NCI-H748 (cell line): Measurements from ENCODE around the gene SCGB1D4.
"Not testable (repeated sequence)": the region's sequence is repeated elsewhere in the genome, so short reads cannot be mapped to it uniquely, and the experiment has no call there.

Experiments used
- DNase-seq: peaks from one replicate; lab custom pipeline; 2025; ENCODE audit not compliant: unreplicated experiment; lab: John Stamatoyannopoulos, UW

The SCGB1D4 gene

DNA sequence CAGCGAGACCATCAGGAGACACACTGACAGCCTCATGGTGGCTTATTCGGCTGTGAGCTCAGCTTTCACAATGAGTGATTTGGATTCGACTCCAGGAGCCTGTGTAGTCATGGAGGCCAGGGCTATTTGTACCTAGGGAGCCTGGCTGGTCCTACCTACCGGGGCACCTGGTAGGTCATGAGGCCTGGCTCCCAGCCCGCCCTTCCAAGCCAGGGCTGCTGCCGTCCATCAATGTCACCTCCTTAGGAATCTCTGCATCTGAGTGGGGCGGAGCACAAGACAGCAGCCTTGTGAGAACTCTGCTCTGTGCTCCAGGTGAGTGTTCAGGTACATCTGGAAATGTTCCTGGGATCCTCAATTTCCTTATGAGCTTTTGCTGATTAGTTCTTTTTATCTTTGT, at the start of gene SCGB1D4:
Gene SCGB1D4 (minus strand): TSS at position 101 of the 400 bp plus-strand sequence. CDS start 65 bp downstream, at position 36.
- no peak for DNase-seq

GRCh38 chr11:62345861-62346260, 47.0 kb upstream of the SCGB1D4 start:
- no peak for DNase-seq

DNA sequence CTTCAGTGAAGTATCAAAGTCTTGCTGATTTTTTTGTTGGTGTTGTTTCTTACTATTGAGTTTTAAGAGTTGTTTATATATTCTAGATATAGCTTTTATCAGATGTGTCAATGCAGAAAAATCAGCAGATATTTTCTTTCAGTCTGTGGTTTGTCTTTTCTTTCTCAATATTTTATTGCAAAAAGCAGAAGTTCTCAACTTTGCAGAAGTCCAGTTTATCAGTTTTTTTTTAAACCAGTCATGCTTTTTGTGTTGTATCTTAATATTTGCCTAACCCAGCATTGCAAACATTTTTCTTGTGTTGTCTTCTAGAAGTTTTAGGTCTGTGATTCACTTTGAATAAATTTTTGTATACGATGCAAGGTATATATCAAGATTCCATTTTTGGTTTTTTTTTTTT, 45.3 kb upstream of the SCGB1D4 start:
- no peak for DNase-seq

DNA sequence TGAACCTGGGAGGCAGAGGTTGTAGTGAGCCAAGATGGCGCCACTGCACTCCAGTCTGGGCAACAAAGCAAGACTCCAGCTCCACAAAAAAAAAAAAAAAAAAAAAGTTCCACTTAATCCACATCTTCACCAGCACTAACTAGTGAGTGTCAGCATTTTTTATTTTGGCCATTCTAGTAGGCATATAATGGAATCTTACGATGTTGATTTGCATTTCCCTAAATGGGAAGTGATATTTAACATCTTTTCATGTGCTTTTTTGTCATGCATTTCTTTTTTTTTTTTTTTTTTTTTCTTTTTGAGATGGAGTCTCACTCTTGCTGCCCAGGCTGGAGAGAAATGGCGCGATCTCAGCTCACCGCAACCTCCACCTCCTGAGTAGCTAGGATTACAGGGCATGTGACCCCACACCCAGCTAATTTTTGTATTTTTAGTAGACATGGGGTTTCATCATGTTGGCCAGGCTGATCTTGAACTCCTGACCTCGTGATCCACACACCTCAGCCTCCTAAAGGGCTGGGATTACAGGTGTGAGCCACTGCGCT, 44.8 kb upstream of the SCGB1D4 start:
- not testable (repeated sequence) for DNase-seq

- DNase-seq = no peak
These were observed 42.7 kb upstream of the SCGB1D4 start for GRCh38 chr11:62341588-62341987.

DNA sequence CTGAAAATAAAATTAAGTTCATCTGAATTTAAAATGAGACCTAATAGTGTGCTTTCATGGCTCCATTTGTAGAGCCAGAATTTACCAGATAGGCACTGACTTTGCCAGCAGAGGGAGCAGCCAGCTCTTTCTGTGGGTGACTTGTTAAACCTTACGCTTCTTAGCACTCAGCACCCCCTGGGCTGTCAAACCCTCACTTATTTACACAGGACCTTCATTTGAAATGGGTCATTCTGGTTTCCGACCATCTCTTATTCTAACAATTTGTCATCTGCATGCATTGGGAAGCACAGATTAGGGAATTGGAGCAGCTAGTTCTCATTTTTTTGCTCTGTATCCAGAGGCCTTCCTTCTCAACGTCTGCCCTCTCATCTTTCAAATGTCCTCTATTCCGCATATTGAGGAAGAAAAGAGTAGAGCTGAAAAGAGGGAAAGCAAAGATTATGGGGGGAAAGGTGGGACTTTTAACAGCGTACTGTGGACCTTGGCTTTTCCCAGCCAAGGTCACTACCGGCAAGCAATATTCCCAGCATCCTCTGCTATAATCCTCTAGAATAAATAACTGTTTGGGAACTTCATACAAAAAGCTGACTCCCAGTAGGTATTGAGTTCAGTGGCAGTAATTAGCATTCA, 41.5 kb upstream of the SCGB1D4 start:
- DNase-seq = peak; percentile 45

- DNase-seq = no peak
These were observed 39.3 kb upstream of the SCGB1D4 start for GRCh38 chr11:62338218-62338617.

DNA sequence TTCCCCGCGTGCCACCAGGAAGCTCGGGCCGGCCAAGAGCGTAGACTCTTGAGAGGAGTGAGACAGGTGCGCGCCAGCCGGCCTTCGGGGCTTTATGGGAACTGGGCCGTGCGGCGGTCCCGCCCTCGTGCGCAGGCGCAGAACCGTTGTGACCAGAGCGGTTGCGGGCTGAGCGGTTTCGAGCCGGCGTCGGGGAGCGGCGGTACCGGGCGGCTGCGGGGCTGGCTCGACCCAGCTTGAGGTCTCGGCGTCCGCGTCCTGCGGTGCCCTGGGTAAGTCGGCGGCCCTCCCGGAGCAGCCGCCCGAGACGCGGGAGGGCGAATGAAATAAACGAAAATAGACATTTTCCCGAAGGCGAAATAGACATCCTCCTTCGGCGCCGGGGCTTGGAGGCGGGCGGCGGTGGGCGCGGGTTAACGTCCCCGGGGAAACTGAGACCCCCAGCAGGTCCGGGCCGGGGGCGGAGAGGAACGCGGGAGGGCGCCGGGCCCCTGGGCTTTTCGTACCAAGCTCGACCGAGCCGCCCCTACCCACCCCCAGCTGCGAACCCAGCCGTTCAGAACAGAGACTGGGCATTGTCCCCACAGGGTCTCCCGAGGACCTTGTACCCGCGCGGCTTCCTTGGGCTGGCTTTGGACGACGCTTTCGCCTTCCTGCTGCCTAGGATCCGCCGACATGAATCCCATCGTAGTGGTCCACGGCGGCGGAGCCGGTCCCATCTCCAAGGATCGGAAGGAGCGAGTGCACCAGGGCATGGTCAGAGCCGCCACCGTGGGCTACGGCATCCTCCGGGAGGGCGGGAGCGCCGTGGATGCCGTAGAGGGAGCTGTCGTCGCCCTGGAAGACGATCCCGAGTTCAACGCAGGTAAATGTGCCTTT, 38.7 kb upstream of the SCGB1D4 start, which contains the start of gene ASRGL1:
Gene ASRGL1 (plus strand): TSS at position 146 of the 879 bp plus-strand sequence. CDS start 530 bp downstream, at position 676.
- DNase-seq = peak; percentile 92

GRCh38 chr11:62336949-62337302, 38.1 kb upstream of the SCGB1D4 start:
- not testable (repeated sequence) for DNase-seq

DNA sequence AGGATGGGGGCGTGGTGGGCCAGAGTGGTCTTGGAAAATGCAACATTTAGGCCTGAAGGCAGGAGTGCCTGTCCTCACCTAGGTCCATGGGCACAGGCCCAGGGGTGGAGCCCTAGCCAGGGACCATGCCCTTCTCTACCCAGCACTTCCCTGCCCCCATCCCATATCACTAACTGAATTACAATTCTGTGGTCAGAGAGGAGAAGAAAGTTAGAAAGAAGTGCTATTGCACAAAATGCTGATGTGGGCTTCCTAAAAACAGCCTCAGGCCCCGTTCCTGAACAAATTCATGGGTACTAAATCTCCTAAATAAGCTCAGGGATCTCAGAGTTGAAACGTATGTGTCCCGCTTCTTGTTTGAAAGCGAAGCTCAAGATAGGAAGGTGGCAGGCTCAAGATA, 34.9 kb upstream of the SCGB1D4 start:
- no peak for DNase-seq

DNA sequence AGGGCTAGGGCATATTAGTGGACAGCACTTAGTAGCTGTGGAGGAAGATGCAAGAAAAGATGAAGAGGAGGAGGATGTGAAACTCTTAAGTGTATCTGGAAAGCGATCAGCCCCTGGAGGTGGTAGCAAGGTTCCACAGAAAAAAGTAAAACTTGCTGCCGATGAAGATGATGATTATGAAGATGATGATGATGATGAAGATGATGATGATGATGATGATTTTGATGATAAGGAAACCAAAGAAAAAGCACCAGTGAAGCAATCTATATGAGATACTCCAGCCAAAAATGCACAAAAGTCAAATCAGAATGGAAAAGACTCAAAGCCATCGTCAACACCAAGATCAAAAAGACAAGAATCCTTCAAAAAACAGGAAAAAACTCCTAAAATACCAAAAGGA, 32.4 kb upstream of the SCGB1D4 start:
- DNase-seq = not testable (repeated sequence)

GRCh38 chr11:62327541-62327940, 28.7 kb upstream of the SCGB1D4 start:
- not testable (repeated sequence) for DNase-seq

DNA sequence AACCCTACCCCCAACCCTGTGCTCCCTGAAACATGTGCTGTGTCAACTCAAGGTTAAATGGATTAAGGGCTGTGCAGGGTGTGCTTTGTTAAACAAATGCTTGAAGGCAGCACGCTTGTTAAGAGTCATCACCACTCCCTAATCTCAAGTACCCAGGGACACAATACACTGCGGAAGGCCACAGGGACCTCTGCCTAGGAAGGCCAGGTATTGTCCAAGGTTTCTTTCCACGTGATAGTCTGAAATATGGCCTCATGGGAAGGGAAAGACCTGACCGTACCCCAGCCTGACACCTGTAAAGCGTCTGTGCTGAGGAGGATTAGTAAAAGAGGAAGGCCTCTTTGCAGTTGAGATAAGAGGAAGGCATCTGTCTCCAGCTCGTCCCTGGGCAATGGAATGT, 27.8 kb upstream of the SCGB1D4 start:
- peak; percentile 5 for DNase-seq

GRCh38 chr11:62325781-62326180, 26.9 kb upstream of the SCGB1D4 start:
- DNase-seq = not testable (repeated sequence)

DNA sequence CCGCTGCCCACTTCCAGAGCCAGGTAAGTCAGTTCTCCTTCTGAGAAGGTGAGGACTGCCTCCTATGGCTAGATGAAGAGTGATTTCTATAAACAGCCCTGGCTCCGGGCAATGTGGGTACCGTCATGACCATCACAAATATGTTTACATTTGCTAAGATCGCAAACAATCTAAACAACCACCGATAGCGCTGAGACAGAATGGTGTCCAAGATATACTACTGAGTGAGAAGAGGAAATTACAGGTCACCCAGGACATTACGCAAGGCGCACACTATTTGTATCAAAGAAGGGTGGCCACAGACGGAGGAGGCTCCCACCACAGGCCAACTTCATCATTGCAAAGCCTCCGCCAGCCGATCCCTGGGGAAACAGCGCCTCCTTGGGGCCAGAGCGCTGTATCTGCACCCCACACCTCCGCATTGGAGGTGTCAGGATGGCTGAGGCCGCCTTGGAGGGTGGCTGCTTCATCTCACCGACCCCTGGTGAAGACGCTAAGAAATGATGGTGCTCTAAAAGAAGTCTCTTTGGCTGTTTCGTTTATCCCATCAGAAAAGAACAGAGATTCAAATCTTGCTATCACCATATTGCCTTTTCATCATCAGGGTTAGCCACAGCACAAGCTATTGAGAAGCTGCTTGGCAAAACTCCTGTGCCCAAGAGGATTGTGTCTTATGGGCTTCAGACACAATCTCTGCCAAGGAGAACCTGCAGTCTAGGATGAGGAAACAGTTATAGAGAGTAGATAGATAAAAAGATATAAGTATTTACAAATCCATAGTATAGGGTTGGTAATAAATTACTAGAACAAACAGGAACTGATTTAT, 26.1 kb upstream of the SCGB1D4 start:
- peak; percentile 44 for DNase-seq

- DNase-seq = no peak
These were observed 23.6 kb upstream of the SCGB1D4 start for GRCh38 chr11:62322524-62322923.

DNA sequence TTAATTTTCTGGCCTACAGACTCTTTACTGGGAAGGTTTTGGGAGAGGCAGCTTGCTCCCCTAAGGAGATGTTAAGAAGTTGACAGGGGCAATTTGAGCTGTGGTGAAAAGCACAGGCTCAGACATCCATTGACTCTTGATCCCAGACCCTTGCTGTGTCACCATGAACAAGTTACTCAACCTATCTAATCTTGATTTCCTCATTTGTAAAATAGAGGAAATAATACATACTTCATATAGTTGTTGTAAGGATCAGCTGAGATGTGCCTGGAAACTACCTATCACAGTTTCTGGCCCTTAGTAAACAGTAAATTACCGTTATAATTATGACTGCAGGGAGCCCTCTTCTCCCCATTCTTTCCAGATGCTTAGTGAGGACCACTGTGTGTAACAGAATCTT, 16.6 kb upstream of the SCGB1D4 start:
- no peak for DNase-seq

DNA sequence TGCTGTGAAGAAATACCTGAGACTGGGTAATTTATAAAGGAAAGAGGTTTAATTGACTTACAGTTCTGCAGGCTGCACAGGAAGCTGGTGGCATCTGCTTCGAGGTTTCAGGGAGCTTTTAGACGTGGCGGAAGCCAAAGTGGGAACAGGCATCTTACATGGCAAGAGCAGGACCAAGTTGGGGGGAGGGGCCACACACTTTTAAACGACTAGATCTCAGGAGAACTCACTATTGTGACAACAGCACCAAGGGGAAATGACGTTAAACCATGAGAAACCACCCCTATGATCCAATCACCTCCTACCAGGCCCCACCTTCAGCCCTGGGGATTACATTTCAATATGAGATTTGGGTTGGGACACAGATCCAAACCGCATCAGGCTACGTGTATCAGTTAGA, 11.1 kb upstream of the SCGB1D4 start:
- no peak for DNase-seq

DNA sequence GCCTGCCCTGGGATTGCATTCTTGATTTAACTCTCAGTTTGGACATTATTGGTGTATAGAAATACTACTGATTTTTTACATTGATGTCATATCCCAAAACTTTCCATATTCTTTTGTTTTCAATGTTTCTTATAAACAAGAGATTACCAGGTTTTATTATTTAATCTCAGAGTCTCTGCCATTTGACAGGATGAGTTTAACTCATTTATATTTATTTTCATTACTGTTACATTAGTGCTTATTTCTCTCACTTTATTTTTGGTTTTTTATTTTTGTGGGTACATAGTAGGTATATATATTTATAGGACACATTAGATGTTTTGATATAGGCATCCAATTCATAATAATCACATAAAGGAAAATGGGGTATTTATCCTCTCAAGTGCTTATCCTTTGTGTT, 9.1 kb upstream of the SCGB1D4 start:
- DNase-seq = no peak

GRCh38 chr11:62306227-62306626, 7.4 kb upstream of the SCGB1D4 start:
- no peak for DNase-seq

GRCh38 chr11:62295504-62295903, 3.4 kb downstream of the SCGB1D4 start:
- no peak for DNase-seq
